GM21576 (cell line): ENCODE results near the gene ZNF300.
"Not testable (repeated sequence)": the region's sequence is repeated elsewhere in the genome, so short reads cannot be mapped to it uniquely, and the experiment has no call there.

Experiments
- ATAC-seq: cut with Tn5 transposase; IDR thresholded peaks from one replicate; pipeline ENCODE4 v1.9.1; 2021; ENCODE audit warnings: mild to moderate bottlenecking, moderate library complexity; ENCODE audit not compliant: unreplicated experiment

ZNF300 gene

DNA sequence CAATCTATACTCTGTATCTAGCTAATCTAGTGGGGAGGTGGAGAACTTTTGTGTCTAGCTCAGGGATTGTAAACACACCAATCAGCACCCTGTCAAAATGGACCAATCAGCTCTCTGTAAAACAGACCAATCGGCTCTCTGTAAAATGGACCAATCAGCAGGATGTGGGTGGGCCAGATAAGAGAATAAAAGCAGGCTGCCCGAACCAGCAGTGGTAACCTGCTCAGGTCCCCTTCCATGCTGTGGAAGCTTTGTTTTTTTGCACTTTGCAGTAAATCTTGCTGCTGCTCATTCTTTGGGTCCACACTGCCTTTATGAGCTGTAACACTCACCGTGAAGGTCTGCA is 58.5 kb downstream of the ZNF300 start, which contains the start of gene IRGM:
Gene IRGM (plus strand): TSS at position 214 of the 346 bp plus-strand sequence. CDS start 1,603 bp downstream, outside the sequence.
- ATAC-seq: not testable (repeated sequence)

GRCh38 chr5:150845185-150845859 is 59.5 kb downstream of the ZNF300 start:
- not testable (repeated sequence) for ATAC-seq
